HPDE6-E6E7 (cell line): ENCODE data around the gene SSU72.
"Not testable (repeated sequence)": the region's sequence is repeated elsewhere in the genome, so short reads cannot be mapped to it uniquely, and the experiment has no call there.

Source experiments
- DNase-seq: peaks from one replicate; pipeline ENCODE4 v3.0.0; 2011; ENCODE audit warnings: missing footprints; ENCODE audit errors: extremely low spot score

The SSU72 gene

DNA sequence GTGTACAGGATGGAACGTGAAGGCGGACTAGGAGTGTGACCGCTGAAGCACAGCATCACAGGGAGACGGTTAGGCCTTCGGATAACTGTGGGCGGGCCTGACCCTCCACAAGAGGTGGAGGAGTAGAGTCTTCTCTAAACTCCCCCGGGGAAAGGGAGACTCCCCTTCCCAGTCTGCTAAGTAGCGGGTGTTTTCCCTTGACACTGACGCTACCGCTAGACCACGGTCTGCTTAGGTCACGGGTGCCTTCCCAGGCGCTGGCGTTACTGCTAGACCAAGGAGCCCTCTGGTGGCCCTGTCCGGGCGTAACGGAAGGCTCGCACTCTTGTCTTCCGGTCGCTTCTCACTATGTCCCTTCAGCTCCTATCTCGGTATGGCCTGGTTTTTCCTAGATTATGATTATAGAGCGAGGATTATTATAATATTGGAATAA, 69.3 kb downstream of the SSU72 start:
- DNase-seq, result not testable (repeated sequence)

DNA sequence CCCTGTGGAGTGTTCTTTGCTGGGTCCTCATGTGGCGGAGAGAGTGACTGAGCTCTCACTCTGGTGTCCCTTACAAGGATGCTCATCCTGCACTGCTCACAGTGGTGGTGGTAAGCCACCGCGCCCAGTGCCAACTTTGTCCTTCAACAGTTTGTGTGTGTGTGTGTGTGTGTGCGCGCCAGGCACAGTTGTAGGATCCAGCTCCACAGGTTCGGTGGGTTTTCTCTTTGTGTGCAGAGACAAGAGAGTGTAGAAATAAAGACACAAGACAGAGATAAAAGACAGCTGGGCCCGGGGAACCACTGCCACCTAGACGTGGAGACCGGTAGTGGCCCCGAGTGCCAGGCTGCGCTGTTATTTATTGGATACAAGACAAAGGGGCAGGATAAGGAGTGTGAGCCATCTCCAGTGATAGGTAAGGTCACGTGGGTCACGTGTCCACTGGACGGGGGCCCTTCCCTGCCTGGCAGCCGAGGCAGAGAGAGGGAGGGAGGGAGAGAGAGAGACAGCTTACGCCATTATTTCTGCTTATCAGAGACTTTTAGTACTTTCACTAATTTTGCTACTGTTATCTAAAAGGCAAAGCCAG, 69.8 kb downstream of the SSU72 start:
- DNase-seq, result not testable (repeated sequence)

DNA sequence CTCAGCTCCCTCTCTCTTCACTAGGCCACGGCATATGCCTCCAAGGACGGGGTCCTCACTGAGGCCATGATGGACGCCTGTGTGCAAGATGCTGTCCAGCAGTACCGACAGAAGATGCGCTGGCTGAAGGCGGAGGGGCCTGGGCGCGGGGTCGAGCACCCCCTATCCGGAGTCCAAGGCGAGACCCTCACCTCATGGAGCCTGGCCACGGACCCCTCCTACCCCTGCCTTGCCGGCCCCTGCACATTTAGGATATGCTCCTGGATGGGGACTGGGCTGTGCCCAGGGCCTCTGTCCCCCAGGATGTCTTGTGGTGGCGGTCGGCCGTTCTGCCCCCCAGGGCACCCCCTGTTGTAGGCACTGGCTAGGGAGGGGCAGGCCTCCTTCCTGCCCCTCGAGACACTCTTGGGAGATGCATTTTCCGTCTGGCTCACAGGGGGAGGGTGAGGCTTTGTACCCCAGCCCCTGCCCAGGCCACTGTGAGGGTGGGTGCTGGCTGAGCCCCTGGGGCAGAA, 79.1 kb downstream of the SSU72 start:
- DNase-seq, result not testable (repeated sequence)

DNA sequence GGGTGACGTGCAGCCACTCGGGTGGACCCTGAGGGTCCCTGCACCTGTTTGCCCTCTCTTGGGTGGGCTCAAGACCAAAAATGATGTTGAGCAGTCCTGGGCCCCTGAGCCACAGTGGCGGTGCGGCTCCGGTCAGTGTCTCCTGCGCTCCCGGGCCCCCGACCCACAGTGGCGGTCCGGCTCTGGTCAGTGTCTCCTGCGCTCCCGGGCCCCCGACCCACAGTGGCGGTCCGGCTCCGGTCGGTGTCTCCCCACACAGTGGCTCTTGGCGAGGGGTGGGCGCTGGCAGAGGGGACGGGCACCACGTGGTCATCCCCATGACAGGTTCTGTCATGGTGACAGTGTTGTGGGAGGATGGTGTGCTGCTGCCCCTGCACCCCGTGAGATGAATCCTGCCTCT, 80.4 kb downstream of the SSU72 start:
- DNase-seq, result not testable (repeated sequence)
